Measurements from ENCODE around the gene SPATA4.

SPATA4 gene

GRCh38 chr4:176189891-176190795, 5.2 kb downstream of the SPATA4 start:
- DNase-seq (ENCODE audit: low spot score), result no peak

- no peak for DNase-seq (ENCODE audit: low spot score)
Observed at GRCh38 chr4:176188654-176189053, 6.7 kb downstream of the SPATA4 start.

GRCh38 chr4:176187624-176188023, 7.8 kb downstream of the SPATA4 start:
- no peak for DNase-seq (ENCODE audit: low spot score)

GRCh38 chr4:176186671-176187395, 8.6 kb downstream of the SPATA4 start:
- no peak for DNase-seq (ENCODE audit: low spot score)

- DNase-seq (ENCODE audit: low spot score), result no peak
Observed at GRCh38 chr4:176186067-176186466, 9.3 kb downstream of the SPATA4 start.

GRCh38 chr4:176185051-176185450, 10.3 kb downstream of the SPATA4 start:
- DNase-seq (ENCODE audit: low spot score), result no peak

GRCh38 chr4:176163041-176163440, 32.3 kb downstream of the SPATA4 start:
- no peak for DNase-seq (ENCODE audit: low spot score)

GRCh38 chr4:176156656-176157055, 38.7 kb downstream of the SPATA4 start:
- no peak for DNase-seq (ENCODE audit: low spot score)

- DNase-seq (ENCODE audit: low spot score), result no peak
Observed at GRCh38 chr4:176153124-176153523, 42.3 kb downstream of the SPATA4 start.

- no peak for DNase-seq (ENCODE audit: low spot score)
Observed at GRCh38 chr4:176150704-176151103, 44.7 kb downstream of the SPATA4 start.

GRCh38 chr4:176150356-176150682, 45.1 kb downstream of the SPATA4 start:
- DNase-seq (ENCODE audit: low spot score), result no peak

- DNase-seq (ENCODE audit: low spot score), result no peak
Observed at GRCh38 chr4:176149680-176150355, 45.6 kb downstream of the SPATA4 start.

- no peak for DNase-seq (ENCODE audit: low spot score)
Observed at GRCh38 chr4:176142253-176142652, 53.1 kb downstream of the SPATA4 start.

GRCh38 chr4:176139518-176139917, 55.9 kb downstream of the SPATA4 start:
- no peak for DNase-seq (ENCODE audit: low spot score)

GRCh38 chr4:176137631-176138030, 57.8 kb downstream of the SPATA4 start:
- DNase-seq (ENCODE audit: low spot score), result no peak

- DNase-seq (ENCODE audit: low spot score), result no peak
Observed at GRCh38 chr4:176134670-176135069, 60.7 kb downstream of the SPATA4 start.
